ENCODE measurements around the gene TSPY3.
"Not testable (repeated sequence)": the region's sequence is repeated elsewhere in the genome, so short reads cannot be mapped to it uniquely, and the experiment has no call there.

The TSPY3 gene

GRCh38 chrY:9398121-9398520, at the start of gene TSPY3:
TSS of gene TSPY3 (plus strand) at chrY:9398421. CDS start at chrY:9398467, 46 bp downstream.
- not testable (repeated sequence) for H3K4me3 ChIP-seq (ENCODE audit: low read depth, low read length); DNase-seq (ENCODE audit: low read depth)

- DNase-seq (ENCODE audit: low read depth); H3K4me3 ChIP-seq (ENCODE audit: low read depth, low read length): not testable (repeated sequence)
Measured at GRCh38 chrY:9357497-9357896, 40.7 kb upstream of the TSPY3 start, which contains the start of gene TSPY8. TSS of gene TSPY8 (plus strand) at chrY:9357797. CDS start at chrY:9357843, 46 bp downstream.

GRCh38 chrY:9396527-9396926, 1.7 kb upstream of the TSPY3 start:
- H3K4me3 ChIP-seq (ENCODE audit: low read depth, low read length); DNase-seq (ENCODE audit: low read depth): not testable (repeated sequence)
